GM23338 (cell line): ENCODE results near the gene SLC25A18. TPM values are rescaled to one million over a fixed set of nuclear protein-coding genes. Genes with fewer than 3 reads are reported as not detected.

Experiments used
- ATAC-seq: fragments of 200-7000 bp; cut with Tn5 transposase; 3 replicates; pipeline ENCODE4 v1.9.1; 2020
- DNase-seq: peaks from one replicate; pipeline ENCODE4 v3.0.0-alpha.2; 2015; ENCODE audit warnings: low spot score
- H2AFZ ChIP-seq: fragments of 200-600 bp; sonication (generic); 2 replicates; pipeline ENCODE4 v1.8.0; 2016; ENCODE audit warnings: antibody characterized with exemption, mild to moderate bottlenecking, moderate library complexity
- H3F3A ChIP-seq: fragments of 200-600 bp; sonication (generic); replicated peaks from 2 replicates; pipeline ENCODE4 v1.8.0; 2017; ENCODE audit warnings: antibody characterized with exemption, mixed run types, low read depth
- H3K27ac ChIP-seq: fragments of 200-600 bp; sonication (generic); 2 replicates; pipeline ENCODE4 v1.6.1; 2016; ENCODE audit warnings: low read depth
- H3K27me3 ChIP-seq: fragments of 200-600 bp; sonication (generic); 2 replicates; pipeline ENCODE4 v1.8.0; 2016; ENCODE audit warnings: mild to moderate bottlenecking, mixed run types, moderate library complexity; ENCODE audit not compliant: insufficient read depth
- H3K36me3 ChIP-seq: fragments of 200-600 bp; sonication (generic); 2 replicates; pipeline ENCODE4 v1.8.0; 2016; ENCODE audit warnings: mild to moderate bottlenecking; ENCODE audit not compliant: insufficient read depth
- H3K4me1 ChIP-seq: fragments of 200-600 bp; sonication (generic); 2 replicates; pipeline ENCODE4 v1.8.0; 2016; ENCODE audit warnings: mild to moderate bottlenecking, moderate library complexity; ENCODE audit not compliant: insufficient read depth
- H3K4me2 ChIP-seq: fragments of 200-600 bp; sonication (generic); 2 replicates; pipeline ENCODE4 v1.7.1; 2017; ENCODE audit warnings: mixed run types
- H3K4me3 ChIP-seq: fragments of 200-600 bp; sonication (generic); 2 replicates; pipeline ENCODE4 v1.6.1; 2016; ENCODE audit warnings: mixed run types
- H3K79me2 ChIP-seq: fragments of 200-600 bp; sonication (generic); replicated peaks from 2 replicates; pipeline ENCODE4 v1.8.0; 2017; ENCODE audit warnings: mild to moderate bottlenecking; ENCODE audit not compliant: insufficient read depth
- H3K9me2 ChIP-seq: fragments of 200-600 bp; sonication (generic); 2 replicates; pipeline ENCODE4 v1.8.0; 2017; ENCODE audit not compliant: insufficient read depth
- H4K20me1 ChIP-seq: fragments of 200-600 bp; sonication (generic); replicated peaks from 2 replicates; pipeline ENCODE4 v1.8.0; 2017; ENCODE audit warnings: mild to moderate bottlenecking; ENCODE audit not compliant: insufficient read depth
- H3K27ac Mint-ChIP-seq: 2 replicates; pipeline ENCODE4 v1.8.0; 2020; ENCODE audit warnings: inconsistent platforms, mild to moderate bottlenecking, moderate library complexity, mixed read lengths
- H3K27me3 Mint-ChIP-seq: 3 replicates; pipeline ENCODE4 v1.8.0; 2022; ENCODE audit warnings: low read depth, mild to moderate bottlenecking, moderate library complexity, mixed read lengths, inconsistent platforms; ENCODE audit not compliant: insufficient read depth, poor library complexity
- H3K36me3 Mint-ChIP-seq: 3 replicates; pipeline ENCODE4 v1.8.0; 2021; ENCODE audit warnings: low read depth, mild to moderate bottlenecking, inconsistent platforms, moderate library complexity, mixed read lengths
- H3K4me1 Mint-ChIP-seq: 3 replicates; pipeline ENCODE4 v1.8.0; 2020; ENCODE audit warnings: mild to moderate bottlenecking, inconsistent platforms, mixed read lengths
- H3K4me3 Mint-ChIP-seq: 3 replicates; pipeline ENCODE4 v1.8.0; 2021; ENCODE audit warnings: moderate library complexity, mild to moderate bottlenecking, inconsistent platforms, mixed read lengths
- H3K9me3 Mint-ChIP-seq: 3 replicates; pipeline ENCODE4 v1.8.0; 2020; ENCODE audit warnings: moderate library complexity, mild to moderate bottlenecking, inconsistent platforms, mixed read lengths
- CREB1 ChIP-seq: fragments of 250-450 bp; sonication (Bioruptor Pico); IDR thresholded peaks from 2 replicates; pipeline ENCODE4 v1.5.0; 2020; ENCODE audit warnings: low read depth, mild to moderate bottlenecking, moderate library complexity
- EZH2 ChIP-seq: fragments of 200-600 bp; sonication (generic); IDR thresholded peaks from one replicate; pipeline ENCODE4 v1.8.0; 2017; ENCODE audit warnings: antibody characterized with exemption, mild to moderate bottlenecking, low read depth; ENCODE audit not compliant: unreplicated experiment
- EZH2phosphoT487 ChIP-seq: fragments of 200-600 bp; sonication (generic); IDR thresholded peaks from one replicate; pipeline ENCODE4 v1.8.1; 2018; ENCODE audit warnings: antibody characterized with exemption; ENCODE audit not compliant: unreplicated experiment
- JUNB ChIP-seq: IDR thresholded peaks from one replicate; pipeline ENCODE4 v1.6.1; 2016; ENCODE audit warnings: antibody characterized with exemption; ENCODE audit not compliant: unreplicated experiment
- NANOG ChIP-seq: IDR thresholded peaks from 2 replicates; pipeline ENCODE4 v1.6.1; 2016; ENCODE audit warnings: antibody characterized with exemption, borderline replicate concordance
- POLR2AphosphoS5 ChIP-seq: IDR thresholded peaks from 2 replicates; pipeline ENCODE4 v1.6.1; 2016; ENCODE audit warnings: antibody characterized with exemption, low read depth
- STAT1 ChIP-seq: IDR thresholded peaks from one replicate; pipeline ENCODE4 v1.6.1; 2016; ENCODE audit warnings: antibody characterized with exemption; ENCODE audit not compliant: unreplicated experiment
- ZNF114 ChIP-seq: fragments of 250-450 bp; sonication (Bioruptor Pico); IDR thresholded peaks from 2 replicates; pipeline ENCODE4 v1.5.0; 2020; ENCODE audit warnings: mild to moderate bottlenecking, moderate library complexity
- ZNF331 ChIP-seq: fragments of 250-450 bp; sonication (Bioruptor Pico); IDR thresholded peaks from 2 replicates; pipeline ENCODE4 v1.5.0; 2020; ENCODE audit warnings: low read depth, mild to moderate bottlenecking, moderate library complexity
- polyA plus RNA-seq: library from polyadenylated mRNA; unstranded; fragments of >200 nt; fragmentation: Nextera tagmentation; extraction: Ambion mirVana; gene quantifications from 2 replicates; pipeline ENCODE4 v1.2.1, GENCODE V29; 2016
- total RNA-seq: library from RNA; depleted of rRNA; stranded (reverse); fragments of >200 nt; shearing (Covaris generic); gene quantifications from 2 replicates; pipeline ENCODE4 v1.2.3, GENCODE V29; 2014
- TF ChIP-seq, protein P1 (sequence below): fragments of 250-450 bp; sonication (Bioruptor Pico); IDR thresholded peaks from 2 replicates; pipeline ENCODE4 v1.5.0; 2020; ENCODE audit warnings: mild to moderate bottlenecking, moderate library complexity
- TF ChIP-seq, protein P2 (sequence below): IDR thresholded peaks from 2 replicates; pipeline ENCODE4 v1.6.1; 2016; ENCODE audit warnings: antibody characterized with exemption
- TF ChIP-seq, protein P3 (sequence below): IDR thresholded peaks from one replicate; pipeline ENCODE4 v1.6.1; 2018; ENCODE audit warnings: antibody characterized with exemption; ENCODE audit not compliant: unreplicated experiment
- TF ChIP-seq, protein P4 (sequence below), 2 experiments: fragments of 200-600 bp in 1 of 2; sonication (generic) in 1 of 2; conservative IDR thresholded peaks; 2 replicates each; pipeline versions ENCODE4 v1.5.1 to v1.6.1; 2016 to 2017; ENCODE audit warnings: antibody characterized with exemption in 2 of 2, low read depth in 2 of 2, mild to moderate bottlenecking in 2 of 2, moderate library complexity in 1 of 2

The SLC25A18 gene
- total and polyA plus RNA-seq, 2 experiments from 2014 or later: 1.2 to 1.9 TPM

GRCh38 chr22:17578136-17578754 is 14.9 kb downstream of the SLC25A18 start:
- DNase-seq (no peak), ATAC-seq (no peak)
- Histone ChIP-seq H4K20me1 (no peaks in the 10 kb centered on the region), H3K27me3 (no peaks in the 10 kb centered on the region), H3K4me2 (no peak overlapping the region), H3F3A (peaks cover 5% of the 10 kb centered on the region; the same call in 1 of the 2 replicates), H3K79me2 (no peaks in the 10 kb centered on the region), H3K27ac (no peak overlapping the region), H2AFZ (no peak overlapping the region), H3K36me3 (no peaks in the 10 kb centered on the region), H3K9me2 (no peaks in the 10 kb centered on the region), H3K4me3 (no peak overlapping the region), H3K4me1 (no peaks in the 10 kb centered on the region)
- Mint-ChIP-seq H3K27ac (no peak overlapping the region), H3K4me1 (peaks cover 9% of the 10 kb centered on the region), H3K9me3 (no peaks in the 10 kb centered on the region; the same call in 2 of the 3 replicates), H3K36me3 (no peaks in the 10 kb centered on the region; the same call in 2 of the 3 replicates), H3K27me3 (peaks cover 25% of the 10 kb centered on the region), H3K4me3 (no peak overlapping the region)
- TF ChIP-seq EZH2 (no peak), POLR2AphosphoS5 (no peak), CREB1 (CRISPR knock-in tag) (no peak), ZNF114 (CRISPR knock-in tag) (no peak), NANOG (no peak), JUNB (no peak), STAT1 (no peak), ZNF331 (no peak), EZH2phosphoT487 (no peak)
- TF ChIP-seq, protein P1, sequence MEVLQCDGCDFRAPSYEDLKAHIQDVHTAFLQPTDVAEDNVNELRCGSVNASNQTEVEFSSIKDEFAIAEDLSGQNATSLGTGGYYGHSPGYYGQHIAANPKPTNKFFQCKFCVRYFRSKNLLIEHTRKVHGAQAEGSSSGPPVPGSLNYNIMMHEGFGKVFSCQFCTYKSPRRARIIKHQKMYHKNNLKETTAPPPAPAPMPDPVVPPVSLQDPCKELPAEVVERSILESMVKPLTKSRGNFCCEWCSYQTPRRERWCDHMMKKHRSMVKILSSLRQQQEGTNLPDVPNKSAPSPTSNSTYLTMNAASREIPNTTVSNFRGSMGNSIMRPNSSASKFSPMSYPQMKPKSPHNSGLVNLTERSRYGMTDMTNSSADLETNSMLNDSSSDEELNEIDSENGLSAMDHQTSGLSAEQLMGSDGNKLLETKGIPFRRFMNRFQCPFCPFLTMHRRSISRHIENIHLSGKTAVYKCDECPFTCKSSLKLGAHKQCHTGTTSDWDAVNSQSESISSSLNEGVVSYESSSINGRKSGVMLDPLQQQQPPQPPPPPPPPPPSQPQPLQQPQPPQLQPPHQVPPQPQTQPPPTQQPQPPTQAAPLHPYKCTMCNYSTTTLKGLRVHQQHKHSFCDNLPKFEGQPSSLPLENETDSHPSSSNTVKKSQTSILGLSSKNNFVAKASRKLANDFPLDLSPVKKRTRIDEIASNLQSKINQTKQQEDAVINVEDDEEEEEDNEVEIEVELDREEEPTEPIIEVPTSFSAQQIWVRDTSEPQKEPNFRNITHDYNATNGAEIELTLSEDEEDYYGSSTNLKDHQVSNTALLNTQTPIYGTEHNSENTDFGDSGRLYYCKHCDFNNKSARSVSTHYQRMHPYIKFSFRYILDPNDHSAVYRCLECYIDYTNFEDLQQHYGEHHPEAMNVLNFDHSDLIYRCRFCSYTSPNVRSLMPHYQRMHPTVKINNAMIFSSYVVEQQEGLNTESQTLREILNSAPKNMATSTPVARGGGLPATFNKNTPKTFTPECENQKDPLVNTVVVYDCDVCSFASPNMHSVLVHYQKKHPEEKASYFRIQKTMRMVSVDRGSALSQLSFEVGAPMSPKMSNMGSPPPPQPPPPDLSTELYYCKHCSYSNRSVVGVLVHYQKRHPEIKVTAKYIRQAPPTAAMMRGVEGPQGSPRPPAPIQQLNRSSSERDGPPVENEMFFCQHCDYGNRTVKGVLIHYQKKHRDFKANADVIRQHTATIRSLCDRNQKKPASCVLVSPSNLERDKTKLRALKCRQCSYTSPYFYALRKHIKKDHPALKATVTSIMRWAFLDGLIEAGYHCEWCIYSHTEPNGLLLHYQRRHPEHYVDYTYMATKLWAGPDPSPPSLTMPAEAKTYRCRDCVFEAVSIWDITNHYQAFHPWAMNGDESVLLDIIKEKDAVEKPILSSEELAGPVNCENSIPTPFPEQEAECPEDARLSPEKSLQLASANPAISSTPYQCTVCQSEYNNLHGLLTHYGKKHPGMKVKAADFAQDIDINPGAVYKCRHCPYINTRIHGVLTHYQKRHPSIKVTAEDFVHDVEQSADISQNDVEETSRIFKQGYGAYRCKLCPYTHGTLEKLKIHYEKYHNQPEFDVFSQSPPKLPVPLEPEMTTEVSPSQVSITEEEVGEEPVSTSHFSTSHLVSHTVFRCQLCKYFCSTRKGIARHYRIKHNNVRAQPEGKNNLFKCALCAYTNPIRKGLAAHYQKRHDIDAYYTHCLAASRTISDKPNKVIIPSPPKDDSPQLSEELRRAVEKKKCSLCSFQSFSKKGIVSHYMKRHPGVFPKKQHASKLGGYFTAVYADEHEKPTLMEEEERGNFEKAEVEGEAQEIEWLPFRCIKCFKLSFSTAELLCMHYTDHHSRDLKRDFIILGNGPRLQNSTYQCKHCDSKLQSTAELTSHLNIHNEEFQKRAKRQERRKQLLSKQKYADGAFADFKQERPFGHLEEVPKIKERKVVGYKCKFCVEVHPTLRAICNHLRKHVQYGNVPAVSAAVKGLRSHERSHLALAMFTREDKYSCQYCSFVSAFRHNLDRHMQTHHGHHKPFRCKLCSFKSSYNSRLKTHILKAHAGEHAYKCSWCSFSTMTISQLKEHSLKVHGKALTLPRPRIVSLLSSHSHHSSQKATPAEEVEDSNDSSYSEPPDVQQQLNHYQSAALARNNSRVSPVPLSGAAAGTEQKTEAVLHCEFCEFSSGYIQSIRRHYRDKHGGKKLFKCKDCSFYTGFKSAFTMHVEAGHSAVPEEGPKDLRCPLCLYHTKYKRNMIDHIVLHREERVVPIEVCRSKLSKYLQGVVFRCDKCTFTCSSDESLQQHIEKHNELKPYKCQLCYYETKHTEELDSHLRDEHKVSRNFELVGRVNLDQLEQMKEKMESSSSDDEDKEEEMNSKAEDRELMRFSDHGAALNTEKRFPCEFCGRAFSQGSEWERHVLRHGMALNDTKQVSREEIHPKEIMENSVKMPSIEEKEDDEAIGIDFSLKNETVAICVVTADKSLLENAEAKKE (CRISPR knock-in tag): no peak
- TF ChIP-seq, protein P2, sequence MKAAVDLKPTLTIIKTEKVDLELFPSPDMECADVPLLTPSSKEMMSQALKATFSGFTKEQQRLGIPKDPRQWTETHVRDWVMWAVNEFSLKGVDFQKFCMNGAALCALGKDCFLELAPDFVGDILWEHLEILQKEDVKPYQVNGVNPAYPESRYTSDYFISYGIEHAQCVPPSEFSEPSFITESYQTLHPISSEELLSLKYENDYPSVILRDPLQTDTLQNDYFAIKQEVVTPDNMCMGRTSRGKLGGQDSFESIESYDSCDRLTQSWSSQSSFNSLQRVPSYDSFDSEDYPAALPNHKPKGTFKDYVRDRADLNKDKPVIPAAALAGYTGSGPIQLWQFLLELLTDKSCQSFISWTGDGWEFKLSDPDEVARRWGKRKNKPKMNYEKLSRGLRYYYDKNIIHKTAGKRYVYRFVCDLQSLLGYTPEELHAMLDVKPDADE: no peak
- TF ChIP-seq, protein P3, sequence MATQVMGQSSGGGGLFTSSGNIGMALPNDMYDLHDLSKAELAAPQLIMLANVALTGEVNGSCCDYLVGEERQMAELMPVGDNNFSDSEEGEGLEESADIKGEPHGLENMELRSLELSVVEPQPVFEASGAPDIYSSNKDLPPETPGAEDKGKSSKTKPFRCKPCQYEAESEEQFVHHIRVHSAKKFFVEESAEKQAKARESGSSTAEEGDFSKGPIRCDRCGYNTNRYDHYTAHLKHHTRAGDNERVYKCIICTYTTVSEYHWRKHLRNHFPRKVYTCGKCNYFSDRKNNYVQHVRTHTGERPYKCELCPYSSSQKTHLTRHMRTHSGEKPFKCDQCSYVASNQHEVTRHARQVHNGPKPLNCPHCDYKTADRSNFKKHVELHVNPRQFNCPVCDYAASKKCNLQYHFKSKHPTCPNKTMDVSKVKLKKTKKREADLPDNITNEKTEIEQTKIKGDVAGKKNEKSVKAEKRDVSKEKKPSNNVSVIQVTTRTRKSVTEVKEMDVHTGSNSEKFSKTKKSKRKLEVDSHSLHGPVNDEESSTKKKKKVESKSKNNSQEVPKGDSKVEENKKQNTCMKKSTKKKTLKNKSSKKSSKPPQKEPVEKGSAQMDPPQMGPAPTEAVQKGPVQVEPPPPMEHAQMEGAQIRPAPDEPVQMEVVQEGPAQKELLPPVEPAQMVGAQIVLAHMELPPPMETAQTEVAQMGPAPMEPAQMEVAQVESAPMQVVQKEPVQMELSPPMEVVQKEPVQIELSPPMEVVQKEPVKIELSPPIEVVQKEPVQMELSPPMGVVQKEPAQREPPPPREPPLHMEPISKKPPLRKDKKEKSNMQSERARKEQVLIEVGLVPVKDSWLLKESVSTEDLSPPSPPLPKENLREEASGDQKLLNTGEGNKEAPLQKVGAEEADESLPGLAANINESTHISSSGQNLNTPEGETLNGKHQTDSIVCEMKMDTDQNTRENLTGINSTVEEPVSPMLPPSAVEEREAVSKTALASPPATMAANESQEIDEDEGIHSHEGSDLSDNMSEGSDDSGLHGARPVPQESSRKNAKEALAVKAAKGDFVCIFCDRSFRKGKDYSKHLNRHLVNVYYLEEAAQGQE: no peak
- TF ChIP-seq, protein P4, sequence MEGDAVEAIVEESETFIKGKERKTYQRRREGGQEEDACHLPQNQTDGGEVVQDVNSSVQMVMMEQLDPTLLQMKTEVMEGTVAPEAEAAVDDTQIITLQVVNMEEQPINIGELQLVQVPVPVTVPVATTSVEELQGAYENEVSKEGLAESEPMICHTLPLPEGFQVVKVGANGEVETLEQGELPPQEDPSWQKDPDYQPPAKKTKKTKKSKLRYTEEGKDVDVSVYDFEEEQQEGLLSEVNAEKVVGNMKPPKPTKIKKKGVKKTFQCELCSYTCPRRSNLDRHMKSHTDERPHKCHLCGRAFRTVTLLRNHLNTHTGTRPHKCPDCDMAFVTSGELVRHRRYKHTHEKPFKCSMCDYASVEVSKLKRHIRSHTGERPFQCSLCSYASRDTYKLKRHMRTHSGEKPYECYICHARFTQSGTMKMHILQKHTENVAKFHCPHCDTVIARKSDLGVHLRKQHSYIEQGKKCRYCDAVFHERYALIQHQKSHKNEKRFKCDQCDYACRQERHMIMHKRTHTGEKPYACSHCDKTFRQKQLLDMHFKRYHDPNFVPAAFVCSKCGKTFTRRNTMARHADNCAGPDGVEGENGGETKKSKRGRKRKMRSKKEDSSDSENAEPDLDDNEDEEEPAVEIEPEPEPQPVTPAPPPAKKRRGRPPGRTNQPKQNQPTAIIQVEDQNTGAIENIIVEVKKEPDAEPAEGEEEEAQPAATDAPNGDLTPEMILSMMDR (conservative IDR thresholded peaks at IDR 0.05; ENCODE audit: low read depth in 2 of 2): no peak
